NT2/D1 (cell line): ENCODE data around the gene RANBP17.

Experiments
- SUZ12 ChIP-seq: IDR thresholded peaks from 2 replicates; pipeline ENCODE4 v1.6.1; 2011; ENCODE audit not compliant: insufficient read length, insufficient read depth; ENCODE audit errors: extremely low read depth
- YY1 ChIP-seq: IDR thresholded peaks from 2 replicates; pipeline ENCODE4 v1.6.1; 2011; ENCODE audit not compliant: insufficient read length, insufficient read depth
- ZNF274 ChIP-seq: IDR thresholded peaks from 2 replicates; pipeline ENCODE4 v1.6.1; 2011; ENCODE audit warnings: mild to moderate bottlenecking, low read depth, low read length

DNA sequence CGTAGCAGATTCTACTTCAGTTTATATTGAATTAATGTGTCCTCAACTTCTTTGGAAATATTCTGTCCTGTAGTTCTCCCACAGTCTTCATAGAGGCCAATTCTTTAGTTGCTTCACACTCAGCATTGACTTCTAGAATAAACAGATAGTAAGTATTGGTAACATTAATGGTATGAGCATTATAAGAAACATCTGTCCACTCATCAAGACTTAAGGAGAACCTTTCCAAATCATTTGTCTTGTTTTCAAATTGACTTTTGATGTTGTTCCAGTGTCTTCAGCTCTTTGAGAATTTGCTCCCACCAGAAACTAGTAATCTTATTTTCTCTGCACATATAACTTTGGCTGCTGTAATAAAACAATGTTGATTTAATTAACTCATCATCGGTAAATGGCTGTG, 18.3 kb downstream of the RANBP17 start:
- TF ChIP-seq YY1 (no peak), SUZ12 (no peak), ZNF274 (no peak)
